WTC11 (cell line): Measurements from ENCODE around the gene FEM1B. TPM values are rescaled to one million over a fixed set of nuclear protein-coding genes. Genes with fewer than 3 reads are reported as not detected.

Experiments used
- ATAC-seq: fragments of 200-7000 bp; cut with Tn5 transposase; 2 replicates; pipeline ENCODE4 v1.10.0; 2021; ENCODE audit warnings: mild to moderate bottlenecking, moderate library complexity
- CTCF ChIA-PET: fragments of 300-600 bp; sonication (Branson Sonifier 250); formaldehyde crosslinking; loops from one replicate; lab custom pipeline; 2021; ENCODE audit warnings: antibody characterized with exemption; lab: Charles Lee
- POLR2A ChIA-PET: fragments of 350-600 bp; sonication (Branson Sonifier 250); formaldehyde crosslinking; loops from one replicate; lab custom pipeline; 2021; ENCODE audit warnings: antibody characterized with exemption; lab: Charles Lee
- DNase-seq: peaks from one replicate; pipeline ENCODE4 v3.0.0; 2021; ENCODE audit warnings: low spot score
- H3K27ac Mint-ChIP-seq: 2 replicates; pipeline ENCODE4 v1.8.0; 2021; ENCODE audit warnings: mixed read lengths
- H3K27me3 Mint-ChIP-seq: 2 replicates; pipeline ENCODE4 v1.8.0; 2021; ENCODE audit warnings: low read depth, mild to moderate bottlenecking, moderate library complexity, mixed read lengths
- H3K36me3 Mint-ChIP-seq: 2 replicates; pipeline ENCODE4 v1.8.0; 2021; ENCODE audit warnings: mixed read lengths
- H3K4me1 Mint-ChIP-seq: 2 replicates; pipeline ENCODE4 v1.8.0; 2022; ENCODE audit warnings: mixed read lengths
- H3K4me3 Mint-ChIP-seq: 2 replicates; pipeline ENCODE4 v1.8.0; 2021; ENCODE audit warnings: mild to moderate bottlenecking, moderate library complexity, mixed read lengths
- H3K9me3 Mint-ChIP-seq: 2 replicates; pipeline ENCODE4 v1.8.0; 2021; ENCODE audit warnings: mixed read lengths
- ATF1 ChIP-seq: sonication (generic); formaldehyde crosslinking; IDR thresholded peaks from 2 replicates; pipeline ENCODE4 v1.8.1; 2023; ENCODE audit warnings: mild to moderate bottlenecking, moderate library complexity, missing genetic modification reagents
- CREB1 ChIP-seq: sonication (generic); formaldehyde crosslinking; IDR thresholded peaks from 2 replicates; pipeline ENCODE4 v1.8.0; 2023; ENCODE audit warnings: mild to moderate bottlenecking, missing genetic modification reagents
- E2F4 ChIP-seq: sonication (generic); formaldehyde crosslinking; IDR thresholded peaks from 2 replicates; pipeline ENCODE4 v1.8.1; 2022; ENCODE audit warnings: low read depth, mild to moderate bottlenecking, moderate library complexity, missing genetic modification reagents, borderline replicate concordance
- ELF4 ChIP-seq: sonication (generic); formaldehyde crosslinking; IDR thresholded peaks from 2 replicates; pipeline ENCODE4 v1.8.1; 2022; ENCODE audit warnings: low read depth, mild to moderate bottlenecking, moderate library complexity, missing genetic modification reagents
- FOXP1 ChIP-seq: sonication (generic); formaldehyde crosslinking; IDR thresholded peaks from 2 replicates; pipeline ENCODE4 v1.8.0; 2022; ENCODE audit warnings: missing genetic modification reagents, mild to moderate bottlenecking, moderate library complexity, borderline replicate concordance
- GRHL2 ChIP-seq: fragments of 250-450 bp; sonication (Bioruptor Pico); IDR thresholded peaks from 2 replicates; pipeline ENCODE4 v1.8.0; 2022; ENCODE audit warnings: mild to moderate bottlenecking, moderate library complexity; ENCODE audit not compliant: insufficient replicate concordance, severe bottlenecking
- HMGXB4 ChIP-seq: sonication (generic); formaldehyde crosslinking; IDR thresholded peaks from 2 replicates; pipeline ENCODE4 v1.8.1; 2023; ENCODE audit warnings: mild to moderate bottlenecking, moderate library complexity, missing genetic modification reagents
- JAZF1 ChIP-seq: fragments of 250-450 bp; sonication (Bioruptor Pico); IDR thresholded peaks from 2 replicates; pipeline ENCODE4 v1.9.0; 2021; ENCODE audit warnings: moderate library complexity, mild to moderate bottlenecking, inconsistent platforms
- NR1H2 ChIP-seq: sonication (generic); formaldehyde crosslinking; IDR thresholded peaks from 2 replicates; pipeline ENCODE4 v1.9.0; 2021; ENCODE audit warnings: mild to moderate bottlenecking, moderate library complexity, missing genetic modification reagents
- NR2C2 ChIP-seq: sonication (generic); formaldehyde crosslinking; IDR thresholded peaks from 2 replicates; pipeline ENCODE4 v1.8.0; 2022; ENCODE audit warnings: mild to moderate bottlenecking, missing genetic modification reagents
- RELA ChIP-seq: sonication (generic); formaldehyde crosslinking; IDR thresholded peaks from 2 replicates; pipeline ENCODE4 v1.8.1; 2022; ENCODE audit warnings: missing genetic modification reagents, mild to moderate bottlenecking, borderline replicate concordance
- RORB ChIP-seq: fragments of 250-450 bp; sonication (Bioruptor Pico); IDR thresholded peaks from 2 replicates; pipeline ENCODE4 v1.9.0; 2021; ENCODE audit warnings: mild to moderate bottlenecking
- SOX15 ChIP-seq: fragments of 250-450 bp; sonication (Bioruptor Pico); IDR thresholded peaks from 2 replicates; pipeline ENCODE4 v1.9.0; 2021; ENCODE audit warnings: mild to moderate bottlenecking
- SP1 ChIP-seq: sonication (generic); formaldehyde crosslinking; conservative IDR thresholded peaks from 2 replicates; pipeline ENCODE4 v1.8.1; 2022; ENCODE audit warnings: missing genetic modification reagents
- USF2 ChIP-seq: sonication (generic); formaldehyde crosslinking; IDR thresholded peaks from 2 replicates; pipeline ENCODE4 v1.8.1; 2023; ENCODE audit warnings: mild to moderate bottlenecking, missing genetic modification reagents, moderate library complexity
- ZMAT4 ChIP-seq: fragments of 250-450 bp; sonication (Bioruptor Pico); IDR thresholded peaks from 2 replicates; pipeline ENCODE4 v1.9.0; 2021; ENCODE audit warnings: mild to moderate bottlenecking
- ZNF263 ChIP-seq: sonication (generic); formaldehyde crosslinking; IDR thresholded peaks from 2 replicates; pipeline ENCODE4 v1.8.1; 2022; ENCODE audit warnings: low read depth, mild to moderate bottlenecking, moderate library complexity, missing genetic modification reagents
- total RNA-seq: library from RNA; stranded (reverse); gene quantifications from 3 replicates; pipeline ENCODE4 v1.2.3, GENCODE V29; 2021
- TF ChIP-seq, protein P1 (sequence below): sonication (generic); formaldehyde crosslinking; IDR thresholded peaks from 2 replicates; pipeline ENCODE4 v1.8.1; 2023; ENCODE audit warnings: mild to moderate bottlenecking, missing genetic modification reagents
- TF ChIP-seq, protein P2 (sequence below): sonication (generic); formaldehyde crosslinking; IDR thresholded peaks from 2 replicates; pipeline ENCODE4 v1.8.1; 2022; ENCODE audit warnings: mild to moderate bottlenecking, moderate library complexity, missing genetic modification reagents
- TF ChIP-seq, protein P3 (sequence below): fragments of 250-450 bp; sonication (Bioruptor Pico); IDR thresholded peaks from 2 replicates; pipeline ENCODE4 v1.9.0; 2021; ENCODE audit warnings: mild to moderate bottlenecking, borderline replicate concordance
- TF ChIP-seq, protein P4 (sequence below): sonication (generic); formaldehyde crosslinking; IDR thresholded peaks from 2 replicates; pipeline ENCODE4 v1.8.0; 2023; ENCODE audit warnings: mild to moderate bottlenecking, missing genetic modification reagents

The FEM1B gene
- total RNA-seq, 1 experiment from 2014 or later = 64.8 TPM

GRCh38 chr15:68264282-68264681 is 13.3 kb upstream of the FEM1B start:
- Mint-ChIP-seq H3K4me3 (no peak overlapping the region), H3K36me3 (no peaks in the 10 kb centered on the region), H3K4me1 (peaks cover 30% of the 10 kb centered on the region), H3K9me3 (peaks cover 5% of the 10 kb centered on the region; the same call in 1 of the 2 replicates), H3K27ac (peak overlapping the region; percentile 37), H3K27me3 (no peaks in the 10 kb centered on the region)
- ChIA-PET CTCF (interaction anchor here (0.8 to 1.8 kb wide), 5 partner anchors 11 to 69 kb away, joined by 3 to 16 read pairs (median 5); partner anchors contain the start of gene FEM1B), POLR2A (interaction anchor here (0.6 kb wide), 1 partner anchor 28 kb away, joined by 3 read pairs; no protein-coding TSS in a partner anchor)
- ATAC-seq (peak; percentile 83), DNase-seq (no peak)
- TF ChIP-seq SP1 (CRISPR knock-in tag) (no peak), E2F4 (CRISPR knock-in tag) (no peak), ELF4 (no peak), ZNF263 (no peak), USF2 (CRISPR knock-in tag) (no peak), RORB (no peak), ZMAT4 (CRISPR knock-in tag) (no peak), JAZF1 (CRISPR knock-in tag) (no peak), FOXP1 (CRISPR knock-in tag) (no peak), ATF1 (no peak)
- TF ChIP-seq, protein P1, sequence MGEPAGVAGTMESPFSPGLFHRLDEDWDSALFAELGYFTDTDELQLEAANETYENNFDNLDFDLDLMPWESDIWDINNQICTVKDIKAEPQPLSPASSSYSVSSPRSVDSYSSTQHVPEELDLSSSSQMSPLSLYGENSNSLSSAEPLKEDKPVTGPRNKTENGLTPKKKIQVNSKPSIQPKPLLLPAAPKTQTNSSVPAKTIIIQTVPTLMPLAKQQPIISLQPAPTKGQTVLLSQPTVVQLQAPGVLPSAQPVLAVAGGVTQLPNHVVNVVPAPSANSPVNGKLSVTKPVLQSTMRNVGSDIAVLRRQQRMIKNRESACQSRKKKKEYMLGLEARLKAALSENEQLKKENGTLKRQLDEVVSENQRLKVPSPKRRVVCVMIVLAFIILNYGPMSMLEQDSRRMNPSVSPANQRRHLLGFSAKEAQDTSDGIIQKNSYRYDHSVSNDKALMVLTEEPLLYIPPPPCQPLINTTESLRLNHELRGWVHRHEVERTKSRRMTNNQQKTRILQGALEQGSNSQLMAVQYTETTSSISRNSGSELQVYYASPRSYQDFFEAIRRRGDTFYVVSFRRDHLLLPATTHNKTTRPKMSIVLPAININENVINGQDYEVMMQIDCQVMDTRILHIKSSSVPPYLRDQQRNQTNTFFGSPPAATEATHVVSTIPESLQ (CRISPR knock-in tag) = no peak
- TF ChIP-seq, protein P2, sequence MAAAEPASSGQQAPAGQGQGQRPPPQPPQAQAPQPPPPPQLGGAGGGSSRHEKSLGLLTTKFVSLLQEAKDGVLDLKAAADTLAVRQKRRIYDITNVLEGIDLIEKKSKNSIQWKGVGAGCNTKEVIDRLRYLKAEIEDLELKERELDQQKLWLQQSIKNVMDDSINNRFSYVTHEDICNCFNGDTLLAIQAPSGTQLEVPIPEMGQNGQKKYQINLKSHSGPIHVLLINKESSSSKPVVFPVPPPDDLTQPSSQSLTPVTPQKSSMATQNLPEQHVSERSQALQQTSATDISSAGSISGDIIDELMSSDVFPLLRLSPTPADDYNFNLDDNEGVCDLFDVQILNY (CRISPR knock-in tag) = no peak
- TF ChIP-seq, protein P3, sequence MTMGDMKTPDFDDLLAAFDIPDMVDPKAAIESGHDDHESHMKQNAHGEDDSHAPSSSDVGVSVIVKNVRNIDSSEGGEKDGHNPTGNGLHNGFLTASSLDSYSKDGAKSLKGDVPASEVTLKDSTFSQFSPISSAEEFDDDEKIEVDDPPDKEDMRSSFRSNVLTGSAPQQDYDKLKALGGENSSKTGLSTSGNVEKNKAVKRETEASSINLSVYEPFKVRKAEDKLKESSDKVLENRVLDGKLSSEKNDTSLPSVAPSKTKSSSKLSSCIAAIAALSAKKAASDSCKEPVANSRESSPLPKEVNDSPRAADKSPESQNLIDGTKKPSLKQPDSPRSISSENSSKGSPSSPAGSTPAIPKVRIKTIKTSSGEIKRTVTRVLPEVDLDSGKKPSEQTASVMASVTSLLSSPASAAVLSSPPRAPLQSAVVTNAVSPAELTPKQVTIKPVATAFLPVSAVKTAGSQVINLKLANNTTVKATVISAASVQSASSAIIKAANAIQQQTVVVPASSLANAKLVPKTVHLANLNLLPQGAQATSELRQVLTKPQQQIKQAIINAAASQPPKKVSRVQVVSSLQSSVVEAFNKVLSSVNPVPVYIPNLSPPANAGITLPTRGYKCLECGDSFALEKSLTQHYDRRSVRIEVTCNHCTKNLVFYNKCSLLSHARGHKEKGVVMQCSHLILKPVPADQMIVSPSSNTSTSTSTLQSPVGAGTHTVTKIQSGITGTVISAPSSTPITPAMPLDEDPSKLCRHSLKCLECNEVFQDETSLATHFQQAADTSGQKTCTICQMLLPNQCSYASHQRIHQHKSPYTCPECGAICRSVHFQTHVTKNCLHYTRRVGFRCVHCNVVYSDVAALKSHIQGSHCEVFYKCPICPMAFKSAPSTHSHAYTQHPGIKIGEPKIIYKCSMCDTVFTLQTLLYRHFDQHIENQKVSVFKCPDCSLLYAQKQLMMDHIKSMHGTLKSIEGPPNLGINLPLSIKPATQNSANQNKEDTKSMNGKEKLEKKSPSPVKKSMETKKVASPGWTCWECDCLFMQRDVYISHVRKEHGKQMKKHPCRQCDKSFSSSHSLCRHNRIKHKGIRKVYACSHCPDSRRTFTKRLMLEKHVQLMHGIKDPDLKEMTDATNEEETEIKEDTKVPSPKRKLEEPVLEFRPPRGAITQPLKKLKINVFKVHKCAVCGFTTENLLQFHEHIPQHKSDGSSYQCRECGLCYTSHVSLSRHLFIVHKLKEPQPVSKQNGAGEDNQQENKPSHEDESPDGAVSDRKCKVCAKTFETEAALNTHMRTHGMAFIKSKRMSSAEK (CRISPR knock-in tag) = no peak

DNA sequence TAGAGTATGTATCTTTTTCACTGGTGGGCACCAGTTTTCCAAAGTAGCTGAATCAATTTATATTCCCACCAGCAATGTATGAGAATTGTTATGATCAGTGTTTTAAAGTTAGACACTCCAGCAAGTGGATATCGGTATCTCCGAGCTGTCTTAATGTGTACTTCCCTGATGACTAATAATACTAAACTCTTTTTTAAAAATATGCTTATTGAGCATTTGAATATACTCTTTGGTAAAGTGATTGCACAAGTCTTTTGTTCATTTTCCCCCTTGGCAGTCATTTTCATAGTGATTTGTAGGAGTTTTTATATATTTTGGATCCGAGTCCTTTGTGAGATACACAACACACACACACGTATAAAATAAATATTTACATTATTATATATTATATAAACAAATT is 12.5 kb upstream of the FEM1B start:
- H3K4me3 Mint-ChIP-seq = no peak overlapping the region
- ChIA-PET CTCF (interaction anchor here (0.8 to 1.8 kb wide), 2 partner anchors 41 to 70 kb away, joined by 3 to 16 read pairs; no protein-coding TSS in a partner anchor), POLR2A (no interaction called here)
- no peaks in the 10 kb centered on the region for H3K27me3 Mint-ChIP-seq
- peaks cover 5% of the 10 kb centered on the region; the same call in 1 of the 2 replicates for H3K9me3 Mint-ChIP-seq
- ATAC-seq (no peak), DNase-seq (no peak)
- H3K4me1 Mint-ChIP-seq = peaks cover 30% of the 10 kb centered on the region
- no peak overlapping the region for H3K27ac Mint-ChIP-seq
- no peaks in the 10 kb centered on the region for H3K36me3 Mint-ChIP-seq
- TF ChIP-seq NR2C2 (CRISPR knock-in tag) (no peak), RELA (no peak), SP1 (CRISPR knock-in tag) (no peak), NR1H2 (CRISPR knock-in tag) (no peak), CREB1 (no peak), SOX15 (CRISPR knock-in tag) (no peak), HMGXB4 (CRISPR knock-in tag) (no peak), GRHL2 (no peak)
- TF ChIP-seq, protein P4, sequence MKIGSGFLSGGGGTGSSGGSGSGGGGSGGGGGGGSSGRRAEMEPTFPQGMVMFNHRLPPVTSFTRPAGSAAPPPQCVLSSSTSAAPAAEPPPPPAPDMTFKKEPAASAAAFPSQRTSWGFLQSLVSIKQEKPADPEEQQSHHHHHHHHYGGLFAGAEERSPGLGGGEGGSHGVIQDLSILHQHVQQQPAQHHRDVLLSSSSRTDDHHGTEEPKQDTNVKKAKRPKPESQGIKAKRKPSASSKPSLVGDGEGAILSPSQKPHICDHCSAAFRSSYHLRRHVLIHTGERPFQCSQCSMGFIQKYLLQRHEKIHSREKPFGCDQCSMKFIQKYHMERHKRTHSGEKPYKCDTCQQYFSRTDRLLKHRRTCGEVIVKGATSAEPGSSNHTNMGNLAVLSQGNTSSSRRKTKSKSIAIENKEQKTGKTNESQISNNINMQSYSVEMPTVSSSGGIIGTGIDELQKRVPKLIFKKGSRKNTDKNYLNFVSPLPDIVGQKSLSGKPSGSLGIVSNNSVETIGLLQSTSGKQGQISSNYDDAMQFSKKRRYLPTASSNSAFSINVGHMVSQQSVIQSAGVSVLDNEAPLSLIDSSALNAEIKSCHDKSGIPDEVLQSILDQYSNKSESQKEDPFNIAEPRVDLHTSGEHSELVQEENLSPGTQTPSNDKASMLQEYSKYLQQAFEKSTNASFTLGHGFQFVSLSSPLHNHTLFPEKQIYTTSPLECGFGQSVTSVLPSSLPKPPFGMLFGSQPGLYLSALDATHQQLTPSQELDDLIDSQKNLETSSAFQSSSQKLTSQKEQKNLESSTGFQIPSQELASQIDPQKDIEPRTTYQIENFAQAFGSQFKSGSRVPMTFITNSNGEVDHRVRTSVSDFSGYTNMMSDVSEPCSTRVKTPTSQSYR (CRISPR knock-in tag) = no peak
